OCI-LY3 (cell line): ENCODE data around the gene ANKRD11.

Experiments used
- H2AFZ ChIP-seq: fragments of 200-600, 300-600 bp; shearing (Covaris generic); 2 replicates; pipeline ENCODE4 v1.6.0; 2014; ENCODE audit warnings: antibody characterized with exemption, low read depth, low read length
- H3K27ac ChIP-seq: fragments of 200-600, 300-600 bp; sonication (generic); 2 replicates; pipeline ENCODE4 v1.5.1; 2014; ENCODE audit warnings: mild to moderate bottlenecking, low read length, moderate library complexity, mixed read lengths
- H3K27me3 ChIP-seq: fragments of 200-600, 300-600 bp; sonication (generic); 2 replicates; pipeline ENCODE4 v1.6.1; 2014; ENCODE audit warnings: low read depth, low read length, mixed read lengths
- H3K36me3 ChIP-seq: fragments of 200-600, 300-600 bp; sonication (generic); replicated peaks from 2 replicates; pipeline ENCODE3; 2014; ENCODE audit warnings: low read depth, low read length, mixed read lengths
- H3K4me1 ChIP-seq: fragments of 300-600, 200-600 bp; sonication (generic); 2 replicates; pipeline ENCODE4 v1.6.1; 2014; ENCODE audit warnings: low read length, mixed read lengths
- H3K4me2 ChIP-seq: fragments of 200-600, 300-600 bp; sonication (generic); 2 replicates; pipeline ENCODE4 v1.6.1; 2014; ENCODE audit warnings: low read length, mixed read lengths
- H3K4me3 ChIP-seq: fragments of 300-600, 200-600 bp; sonication (generic); 2 replicates; pipeline ENCODE4 v1.5.1; 2014; ENCODE audit warnings: antibody characterized with exemption, mild to moderate bottlenecking, low read length, moderate library complexity
- H3K79me2 ChIP-seq: fragments of 300-600, 200-600 bp; shearing (Covaris generic); 2 replicates; pipeline ENCODE4 v1.6.1; 2014; ENCODE audit warnings: mild to moderate bottlenecking, low read length, mixed read lengths
- H3K9ac ChIP-seq: fragments of 300-600, 200-600 bp; shearing (Covaris generic); 2 replicates; pipeline ENCODE4 v1.6.0; 2014; ENCODE audit warnings: mild to moderate bottlenecking, low read length, moderate library complexity
- H3K9me3 ChIP-seq: fragments of 200-600, 300-600 bp; shearing (Covaris generic); 2 replicates; pipeline ENCODE4 v1.6.1; 2014; ENCODE audit warnings: low read length, mixed read lengths; ENCODE audit not compliant: insufficient read depth
- H4K20me1 ChIP-seq: fragments of 200-600, 300-600 bp; sonication (generic); 2 replicates; pipeline ENCODE4 v1.6.1; 2016; ENCODE audit warnings: low read length, mixed read lengths; ENCODE audit not compliant: insufficient read depth
- EZH2phosphoT487 ChIP-seq: fragments of 200-600 bp; shearing (Covaris generic); IDR thresholded peaks from 2 replicates; pipeline ENCODE4 v1.6.1; 2018; ENCODE audit warnings: antibody characterized with exemption, mixed run types, low read depth
- TF ChIP-seq, protein P1 (sequence below): fragments of 200-600, 300-600 bp; sonication (generic); IDR thresholded peaks from 2 replicates; pipeline ENCODE4 v1.5.1; 2014; ENCODE audit warnings: antibody characterized with exemption, low read length, low read depth

The ANKRD11 gene

DNA sequence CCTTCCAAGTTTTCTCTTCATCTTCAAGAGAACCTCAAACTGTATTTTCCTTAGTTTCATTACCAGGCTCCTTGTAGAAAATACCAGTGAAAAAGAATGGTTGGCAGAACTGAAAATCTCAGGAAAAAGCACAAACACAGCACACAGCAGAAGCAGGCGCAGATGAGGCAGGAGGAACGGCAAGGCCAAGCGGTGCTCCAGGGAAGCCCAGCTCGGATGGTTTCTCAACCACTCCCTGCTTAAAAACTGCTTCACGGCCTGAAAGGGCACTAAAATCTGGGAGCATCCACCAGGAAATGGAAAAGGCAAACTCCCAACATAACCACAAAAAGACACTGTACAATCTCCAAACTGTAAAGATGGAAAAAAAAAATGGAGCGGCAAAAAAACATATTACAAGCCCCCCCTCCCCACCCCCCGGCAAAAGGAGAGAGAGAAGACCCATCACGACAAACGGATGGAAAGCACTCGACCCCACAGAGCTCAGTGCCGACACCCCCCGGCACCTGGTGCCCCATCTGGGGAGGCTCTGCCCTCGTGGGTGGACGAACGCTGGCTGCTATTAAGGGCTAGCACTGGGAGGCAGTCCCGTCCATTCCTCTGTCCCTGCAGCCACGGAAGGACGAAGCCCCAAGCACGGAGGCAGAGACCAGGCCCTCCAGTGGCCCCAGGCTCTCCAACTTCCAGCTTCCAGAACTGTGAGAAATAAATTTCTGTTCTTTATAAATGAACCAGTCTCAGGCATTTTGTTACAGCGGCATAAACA lies 145.3 kb downstream of the ANKRD11 start:
- Histone ChIP-seq H3K4me1 (peaks cover 7% of the 10 kb centered on the region), H3K4me2 (no peak overlapping the region), H3K27me3 (no peaks in the 10 kb centered on the region), H3K4me3 (no peak overlapping the region), H3K9me3 (no peaks in the 10 kb centered on the region), H3K79me2 (peaks cover 100% of the 10 kb centered on the region), H2AFZ (no peak overlapping the region), H3K36me3 (peaks cover 5% of the 10 kb centered on the region), H3K27ac (no peak overlapping the region), H3K9ac (no peak overlapping the region), H4K20me1 (peaks cover 99% of the 10 kb centered on the region)
- no peak for TF ChIP-seq EZH2phosphoT487
- TF ChIP-seq, protein P1, sequence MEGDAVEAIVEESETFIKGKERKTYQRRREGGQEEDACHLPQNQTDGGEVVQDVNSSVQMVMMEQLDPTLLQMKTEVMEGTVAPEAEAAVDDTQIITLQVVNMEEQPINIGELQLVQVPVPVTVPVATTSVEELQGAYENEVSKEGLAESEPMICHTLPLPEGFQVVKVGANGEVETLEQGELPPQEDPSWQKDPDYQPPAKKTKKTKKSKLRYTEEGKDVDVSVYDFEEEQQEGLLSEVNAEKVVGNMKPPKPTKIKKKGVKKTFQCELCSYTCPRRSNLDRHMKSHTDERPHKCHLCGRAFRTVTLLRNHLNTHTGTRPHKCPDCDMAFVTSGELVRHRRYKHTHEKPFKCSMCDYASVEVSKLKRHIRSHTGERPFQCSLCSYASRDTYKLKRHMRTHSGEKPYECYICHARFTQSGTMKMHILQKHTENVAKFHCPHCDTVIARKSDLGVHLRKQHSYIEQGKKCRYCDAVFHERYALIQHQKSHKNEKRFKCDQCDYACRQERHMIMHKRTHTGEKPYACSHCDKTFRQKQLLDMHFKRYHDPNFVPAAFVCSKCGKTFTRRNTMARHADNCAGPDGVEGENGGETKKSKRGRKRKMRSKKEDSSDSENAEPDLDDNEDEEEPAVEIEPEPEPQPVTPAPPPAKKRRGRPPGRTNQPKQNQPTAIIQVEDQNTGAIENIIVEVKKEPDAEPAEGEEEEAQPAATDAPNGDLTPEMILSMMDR = no peak

DNA sequence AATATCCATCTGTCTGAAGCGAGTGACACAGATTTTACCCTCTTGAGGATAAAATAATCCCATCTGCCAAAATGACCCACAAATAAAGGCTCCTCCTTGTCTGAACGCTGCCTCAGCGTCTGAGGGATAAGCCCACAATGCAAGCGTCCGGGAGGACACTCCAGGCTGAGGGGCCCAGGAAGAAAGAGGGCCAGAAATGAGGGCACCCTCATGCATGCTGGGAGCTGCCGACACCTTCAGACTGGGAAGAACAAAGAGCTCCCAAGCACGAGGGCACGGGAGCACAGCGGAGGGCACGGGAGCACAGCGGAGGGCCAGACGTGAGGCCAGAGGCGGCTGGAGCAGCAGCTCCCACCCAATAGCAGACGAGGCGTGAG lies 145.9 kb downstream of the ANKRD11 start:
- Histone ChIP-seq H3K27ac (no peak overlapping the region), H4K20me1 (peaks cover 98% of the 10 kb centered on the region), H3K4me1 (peaks cover 1% of the 10 kb centered on the region; the same call in 1 of the 2 replicates), H3K36me3 (peaks cover 5% of the 10 kb centered on the region), H3K79me2 (peaks cover 100% of the 10 kb centered on the region), H3K4me2 (no peak overlapping the region), H3K4me3 (no peak overlapping the region), H3K9me3 (no peaks in the 10 kb centered on the region), H3K9ac (no peak overlapping the region), H3K27me3 (no peaks in the 10 kb centered on the region), H2AFZ (no peak overlapping the region)
- TF ChIP-seq, protein P1 = no peak
- no peak for TF ChIP-seq EZH2phosphoT487

DNA sequence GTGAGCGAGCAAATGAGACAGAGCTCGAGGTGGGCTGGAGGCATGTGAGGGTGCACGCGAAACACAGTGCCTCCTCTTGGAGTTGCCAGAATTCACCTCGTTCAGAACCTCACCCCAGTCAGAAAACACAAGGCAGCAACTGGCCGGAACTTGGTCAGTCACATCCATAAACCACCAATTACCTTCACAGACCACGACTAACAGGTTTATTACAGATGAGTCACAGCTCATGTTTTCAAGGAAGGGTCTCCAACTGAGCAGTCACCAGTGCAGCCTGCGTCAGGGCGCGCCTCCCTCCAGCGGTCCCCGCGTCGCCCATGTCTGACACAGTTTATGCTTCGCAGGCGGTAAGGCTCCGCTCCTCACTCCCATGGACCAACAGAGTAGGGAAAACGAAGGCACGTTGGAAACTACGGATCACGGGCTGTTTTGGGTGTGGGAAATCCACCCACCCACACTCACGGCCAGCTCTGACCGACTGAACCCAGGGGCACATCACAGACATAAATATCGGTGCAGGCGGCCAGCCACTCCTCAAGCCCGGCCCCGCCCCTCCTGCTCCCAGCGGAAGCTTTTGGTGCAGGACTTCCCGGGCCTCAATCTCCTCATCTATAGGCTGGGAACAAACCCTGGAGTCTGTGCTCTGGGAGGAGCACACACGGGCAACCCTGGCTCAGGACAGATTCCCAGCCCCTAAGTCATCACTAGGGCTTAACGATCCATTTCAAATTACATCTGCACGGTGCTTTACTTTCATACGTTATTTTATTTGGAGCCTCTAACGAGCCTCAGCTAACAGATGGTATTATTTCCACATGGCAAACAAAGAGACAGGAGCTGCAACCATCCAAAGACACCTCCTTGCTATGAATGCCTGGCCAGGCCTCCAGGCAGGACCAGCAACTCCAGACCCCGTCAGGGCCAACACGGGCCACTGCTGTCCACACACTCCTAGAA lies 146.6 kb downstream of the ANKRD11 start:
- TF ChIP-seq, protein P1 = no peak
- no peak for TF ChIP-seq EZH2phosphoT487
- Histone ChIP-seq H3K27ac (no peak overlapping the region), H3K4me1 (no peaks in the 10 kb centered on the region), H3K9me3 (no peaks in the 10 kb centered on the region), H3K4me3 (no peak overlapping the region), H3K9ac (no peak overlapping the region), H3K27me3 (no peaks in the 10 kb centered on the region), H4K20me1 (peaks cover 99% of the 10 kb centered on the region), H3K36me3 (peaks cover 5% of the 10 kb centered on the region), H2AFZ (no peak overlapping the region), H3K4me2 (no peak overlapping the region), H3K79me2 (peaks cover 100% of the 10 kb centered on the region)
